HG02973 (cell line): ENCODE data around the gene TGFB1I1.
"Not testable (repeated sequence)": the region's sequence is repeated elsewhere in the genome, so short reads cannot be mapped to it uniquely, and the experiment has no call there.

ENCODE experiments used
- ATAC-seq: cut with Tn5 transposase; IDR thresholded peaks from one replicate; pipeline ENCODE4 v1.9.1; 2021; ENCODE audit warnings: moderate library complexity; ENCODE audit not compliant: unreplicated experiment

TGFB1I1 gene

DNA sequence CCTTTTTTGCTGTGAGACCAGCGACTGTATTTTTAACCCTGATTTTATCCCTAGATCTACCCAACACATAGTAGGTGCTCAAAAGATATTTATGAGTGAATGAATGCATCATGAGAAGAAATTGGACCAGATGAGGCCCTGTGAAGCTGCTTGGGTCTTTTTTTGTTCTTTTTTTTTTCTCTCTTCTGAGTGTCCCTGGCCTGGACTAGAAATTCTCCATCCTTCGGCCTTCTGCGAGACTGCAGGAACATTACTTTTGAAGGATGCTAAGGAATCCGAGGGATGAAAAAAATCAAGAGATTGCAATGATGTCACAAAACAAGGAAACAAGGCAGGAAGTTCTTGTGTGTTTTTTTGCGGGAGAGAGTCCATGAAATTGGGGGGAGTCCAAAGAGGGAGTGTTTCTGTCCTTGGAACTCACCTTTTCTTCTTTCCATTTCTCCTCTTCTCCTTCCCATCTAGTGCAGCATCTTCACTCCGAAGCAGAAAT, 36.8 kb downstream of the TGFB1I1 start:
- no peak for ATAC-seq

- no peak for ATAC-seq
Observed at GRCh38 chr16:31513126-31513525, 41.2 kb downstream of the TGFB1I1 start.

DNA sequence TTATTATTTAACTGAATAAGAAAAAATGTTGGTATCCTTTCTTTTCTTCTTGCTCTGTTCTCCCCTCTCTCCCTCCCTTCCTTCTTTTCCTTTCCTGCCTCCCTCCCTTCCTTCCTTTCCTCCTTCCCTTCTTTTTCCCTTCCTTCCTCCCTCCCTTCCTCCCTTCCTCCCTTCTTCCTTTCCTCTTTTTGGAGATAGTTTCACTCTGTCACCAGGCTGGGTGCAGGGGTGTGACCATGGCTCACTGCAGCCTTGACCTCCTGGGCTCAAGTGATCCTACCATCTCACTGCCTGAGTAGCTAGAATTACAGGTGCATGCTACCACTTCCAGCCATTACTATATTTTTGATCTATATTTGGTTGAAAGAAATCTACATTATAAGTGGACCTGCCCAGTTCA, 41.9 kb downstream of the TGFB1I1 start:
- ATAC-seq = no peak

DNA sequence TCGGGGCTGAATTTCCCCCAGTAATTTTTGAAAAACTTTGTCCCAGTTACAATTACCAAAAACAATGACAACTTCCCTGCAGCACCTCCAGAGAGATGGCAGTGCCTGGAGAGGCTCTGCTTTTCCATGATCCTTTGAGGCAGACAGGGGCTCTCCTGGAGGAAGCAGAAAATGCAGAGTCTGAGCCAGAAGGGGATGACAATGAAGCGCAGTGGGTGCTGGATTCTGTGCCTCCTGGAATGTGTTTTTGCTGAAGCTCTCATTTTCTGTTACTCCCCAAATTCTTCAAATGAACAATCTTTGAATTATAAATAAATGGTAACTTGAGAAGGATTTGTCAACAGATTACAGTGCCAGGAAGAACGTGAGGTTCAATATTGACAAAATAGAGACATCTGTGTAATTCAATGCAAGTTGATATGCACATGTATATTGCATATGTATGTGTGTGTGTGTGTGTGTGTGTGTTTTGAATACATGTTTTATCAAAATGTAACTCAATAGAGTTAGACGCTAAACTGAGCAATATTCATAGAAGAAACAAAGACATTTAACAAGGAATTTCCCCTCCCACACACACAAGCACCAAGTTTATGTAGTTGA, 45.9 kb downstream of the TGFB1I1 start:
- ATAC-seq = no peak

DNA sequence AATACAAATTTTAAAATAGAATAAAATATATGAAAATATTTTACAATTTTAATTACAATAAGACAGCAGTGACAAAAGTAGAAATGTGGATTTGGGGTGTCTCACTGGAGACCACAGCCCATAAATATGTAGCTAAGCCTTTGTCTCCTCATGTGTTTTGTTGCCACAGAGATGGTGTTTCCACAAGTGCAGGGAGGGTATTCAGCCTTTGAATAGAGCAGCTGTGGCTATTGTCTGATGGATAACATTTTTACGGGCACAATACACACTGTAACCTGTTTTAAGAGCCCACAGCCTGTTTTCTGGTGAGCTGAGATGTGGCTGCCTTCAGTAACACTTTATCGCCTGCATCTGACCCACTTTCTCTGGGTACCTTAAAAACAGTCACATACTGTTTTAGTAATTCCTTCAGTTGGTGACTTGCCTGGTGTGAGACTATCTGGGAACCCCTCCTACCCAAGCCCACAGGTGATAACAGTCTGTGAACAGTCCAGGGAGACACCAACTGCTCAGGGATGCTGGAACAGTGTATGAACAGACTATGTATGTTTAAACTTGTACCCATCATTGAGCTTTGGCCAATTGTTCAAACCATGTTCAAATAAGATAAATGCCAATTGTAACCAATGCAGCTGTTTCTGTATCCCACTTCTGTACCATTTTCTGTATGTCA, 47.9 kb downstream of the TGFB1I1 start:
- ATAC-seq = no peak

DNA sequence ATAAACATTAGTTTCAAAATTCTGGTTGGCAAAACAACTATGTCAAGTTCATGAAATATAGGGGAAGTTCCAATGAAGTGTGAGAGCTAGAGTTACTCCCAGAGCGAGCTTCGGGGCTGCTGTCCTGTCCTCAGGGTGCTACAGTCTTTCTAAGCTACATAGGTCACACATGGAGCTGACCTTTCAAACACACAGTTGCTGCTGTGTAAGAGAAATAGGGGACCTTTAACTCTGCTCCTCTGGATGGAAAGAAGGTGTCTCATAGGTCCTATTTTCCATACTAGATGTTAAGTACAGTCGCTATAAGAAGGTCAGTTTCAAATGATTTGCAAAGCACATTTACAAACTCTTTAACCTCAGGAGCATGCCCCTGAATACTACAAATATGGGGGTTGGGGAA, 49.4 kb downstream of the TGFB1I1 start:
- no peak for ATAC-seq

GRCh38 chr16:31522071-31522470, 50.1 kb downstream of the TGFB1I1 start:
- ATAC-seq = no peak

GRCh38 chr16:31523768-31524167, 51.8 kb downstream of the TGFB1I1 start:
- ATAC-seq = not testable (repeated sequence)

DNA sequence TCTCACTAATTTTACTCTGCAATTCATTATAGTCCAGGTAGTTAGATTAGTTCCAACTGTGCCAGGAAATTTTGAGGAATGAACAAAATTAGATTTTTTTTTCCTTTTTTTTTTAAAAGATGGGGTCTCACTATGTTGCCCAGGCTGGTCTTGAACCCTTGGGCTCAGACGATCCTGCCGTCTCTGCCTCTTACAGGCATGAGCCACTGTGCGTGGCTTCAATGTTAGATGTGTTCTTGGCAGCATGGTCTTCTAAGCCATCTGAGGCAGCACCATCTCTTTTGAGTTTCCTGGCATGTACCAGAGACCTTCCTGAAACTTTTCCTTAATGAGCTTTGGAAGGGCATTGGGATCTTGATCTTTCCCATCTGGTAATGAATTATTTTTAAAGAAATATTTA, 53.2 kb downstream of the TGFB1I1 start:
- no peak for ATAC-seq
